Transverse colon (tissue), 4 donors: ENCODE results near the gene PRKCD. TPM values are rescaled to one million over a fixed set of nuclear protein-coding genes. Genes with fewer than 3 reads are reported as not detected.

Source experiments
- DNase-seq: peaks from one replicate; pipeline ENCODE4 v3.0.0-alpha.2; 2019
- H3K27ac ChIP-seq, 4 donors: fragments of 200-600 bp; sonication (generic); 2 replicates each; pipeline ENCODE4 v1.5.1; 2016 to 2018; ENCODE audit warnings: inconsistent platforms in 4 of 4
- H3K27me3 ChIP-seq: fragments of 200-600 bp; sonication (generic); 2 replicates; pipeline ENCODE4 v1.5.1; 2017; ENCODE audit warnings: inconsistent platforms
- H3K36me3 ChIP-seq, 4 donors: fragments of 200-600 bp; sonication (generic); 2 replicates each; pipeline ENCODE4 v1.5.1; 2017 to 2019; ENCODE audit warnings: inconsistent platforms in 4 of 4
- H3K4me1 ChIP-seq, 4 donors: fragments of 200-600 bp; sonication (generic); 2 replicates each; pipeline ENCODE4 v1.5.1; 2017 to 2020; ENCODE audit warnings: inconsistent platforms in 4 of 4
- H3K4me3 ChIP-seq, 4 donors: fragments of 200-600 bp; sonication (generic); 1 replicate in 1 of 4; 2 replicates in 3 of 4; pipeline versions ENCODE4 v1.5.1 to v1.6.1; 2017 to 2019; ENCODE audit warnings: inconsistent platforms in 4 of 4
- H3K9me3 ChIP-seq, 2 donors: fragments of 200-600 bp; sonication (generic); 2 replicates each; pipeline ENCODE4 v1.5.1; 2017 to 2019; ENCODE audit warnings: inconsistent platforms in 2 of 2
- CTCF ChIP-seq, 5 experiments: fragments of 200-600 bp in 3 of 5; fragments of 450-650 bp in 2 of 5; sonication (generic) in 3 of 5; IDR thresholded peaks; 1 replicate in 2 of 5; 2 replicates in 3 of 5; pipeline ENCODE4 v1.5.1; 2016 to 2017; ENCODE audit warnings: antibody characterized with exemption in 5 of 5, inconsistent platforms in 3 of 5, mild to moderate bottlenecking in 2 of 5, moderate library complexity in 1 of 5
- EP300 ChIP-seq: sonication (generic); formaldehyde crosslinking; IDR thresholded peaks from one replicate; pipeline ENCODE4 v1.6.1; 2017; ENCODE audit warnings: antibody characterized with exemption, low read depth
- POLR2A ChIP-seq: fragments of 450-650 bp; IDR thresholded peaks from one replicate; pipeline ENCODE4 v1.6.1; 2016; ENCODE audit warnings: antibody characterized with exemption, mild to moderate bottlenecking, moderate library complexity
- POLR2AphosphoS5 ChIP-seq, 3 donors: sonication (generic); formaldehyde crosslinking; IDR thresholded peaks; one replicate each; pipeline ENCODE4 v1.6.1; 2016; ENCODE audit warnings: antibody characterized with exemption in 3 of 3
- WGBS, 2 donors: methylation state at CpG; one replicate each; pipeline ENCODE4 v1.1.5; 2018; ENCODE audit warnings: low coverage in 1 of 2; 5-methylcytosine and 5-hydroxymethylcytosine counted together
- in situ Hi-C, 4 donors: fragments of 200-750 bp; cut with MboI; loops; one replicate each; pipeline versions ENCODE4 v1.15.0 to v1.15.1; 2017; ENCODE audit warnings: low sequenced_read_pairs in 3 of 4, low pct_ligation_motif_present in 1 of 4, low pct_unique_long_range_greater_than_20kb in 1 of 4
- intact Hi-C: fragments of 100-400 bp; cut with DNase I; formaldehyde crosslinking; loops from one replicate; pipeline ENCODE4 v1.15.1; 2023; ENCODE audit warnings: low total_unique reads
- total RNA-seq, 4 donors: library from RNA; depleted of rRNA; stranded (reverse); fragments of >200 nt; gene quantifications; one replicate each; pipeline ENCODE4 v1.1.0, GENCODE V29; 2016

Gene PRKCD
- total RNA-seq, 4 donors from 2014 or later: 43.8 to 78.9 (median 55.9) TPM

- DNase-seq: no peak
- Histone ChIP-seq H3K9me3 (no peaks in the 10 kb centered on the region), H3K36me3 (peaks cover 0 to 24% (median 15%) of the 10 kb centered on the region in 4 donors), H3K27me3 (no peaks in the 10 kb centered on the region), H3K4me3 (no peak overlapping the region), H3K4me1 (no peaks in the 10 kb centered on the region), H3K27ac (no peak overlapping the region)
- in situ Hi-C loops: no loop called here
- no peak for TF ChIP-seq POLR2AphosphoS5 (IDR thresholded peaks at IDR 0.05)
- TF ChIP-seq EP300: no peak
- no peak for TF ChIP-seq POLR2A
- no peak for TF ChIP-seq CTCF (IDR thresholded peaks at IDR 0.05)
- intact Hi-C loops: no loop called here
- 87% methylated on average over 12 of the region's 12 CpGs; no CpG with 5 or more reads in 1 of the 2 donors for WGBS, 2 donors
These were observed 61.3 kb downstream of the PRKCD start for GRCh38 chr3:53222183-53222901.

GRCh38 chr3:53223025-53223424 lies 62.0 kb downstream of the PRKCD start:
- no peaks in the 10 kb centered on the region for H3K4me1 ChIP-seq
- WGBS, 2 donors: 73 to 100% methylated on average over 1 to 7 of the region's 7 CpGs
- no peak overlapping the region for H3K4me3 ChIP-seq
- H3K27ac ChIP-seq: no peak overlapping the region
- intact Hi-C loops (no loop called here), in situ Hi-C loops (no loop called here)
- peaks cover 0 to 31% (median 18%) of the 10 kb centered on the region in 4 donors for H3K36me3 ChIP-seq
- TF ChIP-seq POLR2AphosphoS5 (IDR thresholded peaks at IDR 0.05) (no peak), EP300 (no peak), CTCF (IDR thresholded peaks at IDR 0.05) (no peak), POLR2A (no peak)
- no peaks in the 10 kb centered on the region for H3K9me3 ChIP-seq
- DNase-seq: no peak
- no peaks in the 10 kb centered on the region for H3K27me3 ChIP-seq

- peaks cover 0 to 36% (median 20%) of the 10 kb centered on the region in 4 donors for H3K36me3 ChIP-seq
- intact Hi-C loops: no loop called here
- no peak overlapping the region for H3K4me3 ChIP-seq
- no peaks in the 10 kb centered on the region for H3K9me3 ChIP-seq
- TF ChIP-seq POLR2AphosphoS5 (IDR thresholded peaks at IDR 0.05): no peak
- TF ChIP-seq EP300: no peak
- TF ChIP-seq POLR2A: no peak
- no peak for TF ChIP-seq CTCF (IDR thresholded peaks at IDR 0.05)
- no peaks in the 10 kb centered on the region for H3K4me1 ChIP-seq
- no peak for DNase-seq
- in situ Hi-C loops: no loop called here
- WGBS, 2 donors: 93% methylated on average over 7 of the region's 9 CpGs; no CpG with 5 or more reads in 1 of the 2 donors
- no peak overlapping the region for H3K27ac ChIP-seq
- H3K27me3 ChIP-seq: no peaks in the 10 kb centered on the region
These were observed 62.5 kb downstream of the PRKCD start for GRCh38 chr3:53223541-53223966.

- Histone ChIP-seq H3K27me3 (no peaks in the 10 kb centered on the region), H3K27ac (no peak overlapping the region), H3K4me1 (no peaks in the 10 kb centered on the region), H3K9me3 (no peaks in the 10 kb centered on the region), H3K4me3 (no peak overlapping the region), H3K36me3 (peaks cover 0 to 41% (median 23%) of the 10 kb centered on the region in 4 donors)
- TF ChIP-seq EP300: no peak
- intact Hi-C loops (no loop called here), in situ Hi-C loops (no loop called here)
- DNase-seq: no peak
- WGBS, 2 donors: 96% methylated on average over 5 of the region's 5 CpGs; no CpG with 5 or more reads in 1 of the 2 donors
These were observed 63.0 kb downstream of the PRKCD start for GRCh38 chr3:53224026-53224425.
